Dedifferentiated amniotic fluid mesenchymal stem cell (primary cell): ENCODE results near the gene SEMA3G.
A peak's percentile ranks its signal among the peaks of the same experiment; 100 is the strongest.

Experiments
- DNase-seq: peaks from one replicate; pipeline ENCODE4 v3.0.0-alpha.2; 2016; ENCODE audit errors: extremely low spot score

Gene SEMA3G

GRCh38 chr3:52479877-52480575 is 35.1 kb upstream of the SEMA3G start:
- no peak for DNase-seq

GRCh38 chr3:52479037-52479876 is 34.4 kb upstream of the SEMA3G start:
- DNase-seq: no peak

GRCh38 chr3:52477796-52478095 is 32.8 kb upstream of the SEMA3G start:
- DNase-seq: no peak

GRCh38 chr3:52477076-52477795 is 32.3 kb upstream of the SEMA3G start:
- DNase-seq: no peak

GRCh38 chr3:52473026-52473425 is 28.1 kb upstream of the SEMA3G start:
- no peak for DNase-seq

- no peak for DNase-seq
Measured at GRCh38 chr3:52472239-52473000, 27.5 kb upstream of the SEMA3G start.

GRCh38 chr3:52471371-52472238 is 26.7 kb upstream of the SEMA3G start:
- DNase-seq: no peak

GRCh38 chr3:52470920-52471319 is 26.0 kb upstream of the SEMA3G start:
- DNase-seq: no peak

GRCh38 chr3:52469001-52469400 is 24.1 kb upstream of the SEMA3G start:
- DNase-seq: no peak

- DNase-seq: peak; percentile 20
Measured at GRCh38 chr3:52468336-52468735, 23.4 kb upstream of the SEMA3G start.

GRCh38 chr3:52463416-52463815 is 18.5 kb upstream of the SEMA3G start:
- no peak for DNase-seq

- DNase-seq: no peak
Measured at GRCh38 chr3:52461874-52462273, 17.0 kb upstream of the SEMA3G start.

- DNase-seq: no peak
Measured at GRCh38 chr3:52458770-52459545, 14.1 kb upstream of the SEMA3G start.

GRCh38 chr3:52458031-52458760 is 13.3 kb upstream of the SEMA3G start:
- no peak for DNase-seq

GRCh38 chr3:52456800-52457183 is 11.9 kb upstream of the SEMA3G start:
- DNase-seq: no peak

GRCh38 chr3:52456169-52456799 is 11.4 kb upstream of the SEMA3G start:
- no peak for DNase-seq

GRCh38 chr3:52455283-52456168 is 10.6 kb upstream of the SEMA3G start, which contains the start of gene NISCH:
Gene NISCH, plus strand, starts transcription at chr3:52455604. Its CDS starts 38 bp downstream, at chr3:52455642.
- DNase-seq: peak; percentile 61

GRCh38 chr3:52454938-52455282 is 10.0 kb upstream of the SEMA3G start:
- DNase-seq: no peak
